Measurements from ENCODE around the gene ST6GALNAC1.
A peak's percentile ranks its signal among the peaks of the same experiment; 100 is the strongest.

The ST6GALNAC1 gene

GRCh38 chr17:76674600-76674999, 31.0 kb upstream of the ST6GALNAC1 start:
- DNase-seq: no peak

GRCh38 chr17:76673729-76674128, 30.2 kb upstream of the ST6GALNAC1 start:
- DNase-seq: no peak

GRCh38 chr17:76672892-76673291, 29.3 kb upstream of the ST6GALNAC1 start:
- DNase-seq: no peak

GRCh38 chr17:76672270-76672851, 28.8 kb upstream of the ST6GALNAC1 start:
- peak in 1 of 2 experiments; percentile 16 for DNase-seq

- DNase-seq: no peak
Observed at GRCh38 chr17:76671912-76672262, 28.3 kb upstream of the ST6GALNAC1 start.

- DNase-seq: peak; percentile 100
Observed at GRCh38 chr17:76671123-76671911, 27.8 kb upstream of the ST6GALNAC1 start.

- DNase-seq: no peak
Observed at GRCh38 chr17:76670718-76671122, 27.2 kb upstream of the ST6GALNAC1 start.

- no peak for DNase-seq
Observed at GRCh38 chr17:76670020-76670717, 26.6 kb upstream of the ST6GALNAC1 start.

- DNase-seq: no peak
Observed at GRCh38 chr17:76667786-76668453, 24.4 kb upstream of the ST6GALNAC1 start.

- no peak for DNase-seq
Observed at GRCh38 chr17:76667491-76667755, 23.9 kb upstream of the ST6GALNAC1 start.

- no peak for DNase-seq
Observed at GRCh38 chr17:76660656-76661042, 17.1 kb upstream of the ST6GALNAC1 start.

- DNase-seq: peak in 1 of 2 experiments; percentile 16
Observed at GRCh38 chr17:76659928-76660655, 16.5 kb upstream of the ST6GALNAC1 start.

- DNase-seq: no peak
Observed at GRCh38 chr17:76658242-76658662, 14.7 kb upstream of the ST6GALNAC1 start.

- no peak for DNase-seq
Observed at GRCh38 chr17:76657505-76658241, 14.1 kb upstream of the ST6GALNAC1 start.

GRCh38 chr17:76654408-76654807, 10.9 kb upstream of the ST6GALNAC1 start:
- DNase-seq: no peak

- no peak for DNase-seq
Observed at GRCh38 chr17:76650504-76650903, 6.9 kb upstream of the ST6GALNAC1 start.

GRCh38 chr17:76646712-76647111, 3.2 kb upstream of the ST6GALNAC1 start:
- no peak for DNase-seq

- DNase-seq: no peak
Observed at GRCh38 chr17:76645481-76645880, 1.9 kb upstream of the ST6GALNAC1 start.

GRCh38 chr17:76644995-76645394, 1.4 kb upstream of the ST6GALNAC1 start:
- DNase-seq: no peak

- DNase-seq: no peak
Observed at GRCh38 chr17:76642994-76643393, 563 bp downstream of the ST6GALNAC1 start.

GRCh38 chr17:76642032-76642561, 1.5 kb downstream of the ST6GALNAC1 start:
- no peak for DNase-seq

- DNase-seq: no peak
Observed at GRCh38 chr17:76641501-76641900, 2.1 kb downstream of the ST6GALNAC1 start.

Data from AML-193 (cell line).